A673 (cell line): ENCODE data around the gene C1QB.

Experiments
- CTCF ChIP-seq: fragments of 300-800, 200-600 bp; sonication (generic); conservative IDR thresholded peaks from 2 replicates; pipeline ENCODE4 v1.5.1; 2017; ENCODE audit warnings: low read depth, mild to moderate bottlenecking, antibody characterized with exemption, low read length, moderate library complexity, mixed read lengths
- EZH2 ChIP-seq: fragments of 200-600 bp; sonication (generic); IDR thresholded peaks from 2 replicates; pipeline ENCODE4 v1.6.1; 2017; ENCODE audit warnings: borderline replicate concordance, low read depth, mild to moderate bottlenecking, mixed read lengths, antibody characterized with exemption, low read length; ENCODE audit not compliant: poor library complexity, severe bottlenecking

GRCh38 chr1:22619798-22620197 lies 33.2 kb upstream of the C1QB start:
- TF ChIP-seq CTCF (no peak), EZH2 (no peak)
